Measurements from ENCODE around the gene METAP1D. TPM values are rescaled to one million over a fixed set of nuclear protein-coding genes. Genes with fewer than 3 reads are reported as not detected.

METAP1D gene
- polyA plus RNA-seq, 2 of the 4 experiments (the other 2 are of a cell fraction) = 7.3 to 13.3 TPM

DNA sequence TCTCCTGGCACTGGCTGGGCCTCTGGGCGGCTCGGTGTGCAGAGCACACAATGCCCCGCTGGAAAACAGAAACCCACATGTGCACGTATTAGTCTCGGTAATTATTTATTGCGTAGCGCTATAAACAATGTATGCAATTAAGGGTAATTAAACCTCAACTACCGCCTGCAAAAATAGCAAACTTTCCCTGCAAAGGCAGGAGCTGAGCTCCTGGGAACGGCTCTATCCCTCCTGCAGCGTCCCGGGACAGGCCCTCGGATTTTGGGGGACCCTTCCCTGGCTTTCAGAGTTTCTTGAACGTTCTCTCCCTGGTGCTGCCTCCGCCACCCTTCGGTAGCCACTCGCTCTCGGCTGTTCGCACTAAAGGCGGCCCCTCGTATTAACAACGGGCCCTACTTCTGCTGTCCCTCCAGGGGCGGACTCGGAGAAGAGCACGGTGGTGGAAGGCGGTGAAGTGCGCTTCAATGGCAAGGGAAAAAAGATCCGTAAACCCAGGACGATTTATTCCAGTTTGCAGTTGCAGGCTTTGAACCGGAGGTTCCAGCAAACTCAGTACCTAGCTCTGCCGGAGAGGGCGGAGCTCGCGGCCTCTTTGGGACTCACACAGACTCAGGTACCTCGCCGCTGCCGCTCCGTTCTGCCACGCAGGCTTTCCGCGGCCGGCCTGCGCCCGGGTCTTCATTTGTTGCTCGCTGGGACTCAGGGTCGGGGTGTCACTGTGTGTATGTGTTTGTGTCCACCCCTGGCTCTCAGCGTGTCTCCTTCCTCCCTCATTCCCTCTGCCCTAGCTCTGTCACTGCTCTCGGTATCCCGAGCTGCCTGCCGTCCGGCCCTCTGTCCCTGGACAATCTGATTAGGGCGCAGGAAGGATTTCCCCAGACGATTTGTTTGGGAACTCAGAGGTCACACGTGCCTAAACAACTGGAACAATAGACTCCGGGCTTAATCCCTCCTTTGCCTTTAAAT is 86.8 kb downstream of the METAP1D start:
- peak overlapping the region; percentile 89 for H3K4me2 ChIP-seq
- H3K9me3 ChIP-seq = no peaks in the 10 kb centered on the region
- WGBS (ENCODE audit: missing lambda C conversion rate) = 92% methylated on average over 54 of the region's 54 CpGs
- H3K4me3 ChIP-seq = peak overlapping the region; percentile 79
- no peaks in the 10 kb centered on the region for H3K4me1 ChIP-seq
- no peak for TF ChIP-seq MAFK (IDR thresholded peaks at IDR 0.05; ENCODE audit: partially characterized antibody)
- no peak for TF ChIP-seq TFCP2L1 (CRISPR knock-in tag; IDR thresholded peaks at IDR 0.05)
- TF ChIP-seq RARB (CRISPR knock-in tag; IDR thresholded peaks at IDR 0.05) = no peak
- TF ChIP-seq FOXS1 (CRISPR knock-in tag; IDR thresholded peaks at IDR 0.05) = no peak
- no peak for TF ChIP-seq CHD4 (IDR thresholded peaks at IDR 0.05; ENCODE audit: borderline replicate concordance)
- TF ChIP-seq USF2 (IDR thresholded peaks at IDR 0.05) = no peak
- no peak for TF ChIP-seq MAZ (IDR thresholded peaks at IDR 0.05; ENCODE audit: borderline replicate concordance, low read depth, low read length)
- TF ChIP-seq HOXB13 (CRISPR knock-in tag; IDR thresholded peaks at IDR 0.05; ENCODE audit: low read depth) = no peak
- TF ChIP-seq E2F6 (IDR thresholded peaks at IDR 0.05; ENCODE audit: borderline replicate concordance, low read depth) = no peak
- TF ChIP-seq EP300 (IDR thresholded peaks at IDR 0.05) = no peak
- no peak for TF ChIP-seq BCL3 (IDR thresholded peaks at IDR 0.05)
- no peak for TF ChIP-seq MYC (IDR thresholded peaks at IDR 0.05; ENCODE audit: borderline replicate concordance, low read length)
- no peak for TF ChIP-seq CEBPB (IDR thresholded peaks at IDR 0.05)
- TF ChIP-seq ZNF302 (CRISPR knock-in tag; IDR thresholded peaks at IDR 0.05) = no peak
- no peak for TF ChIP-seq HDAC2 (IDR thresholded peaks at IDR 0.05)
- TF ChIP-seq, protein P1, sequence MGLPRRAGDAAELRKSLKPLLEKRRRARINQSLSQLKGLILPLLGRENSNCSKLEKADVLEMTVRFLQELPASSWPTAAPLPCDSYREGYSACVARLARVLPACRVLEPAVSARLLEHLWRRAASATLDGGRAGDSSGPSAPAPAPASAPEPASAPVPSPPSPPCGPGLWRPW (IDR thresholded peaks at IDR 0.05) = no peak
- TF ChIP-seq RAD21 (conservative IDR thresholded peaks at IDR 0.05 in 1 of 2, IDR thresholded peaks at IDR 0.05 in 1 of 2) = no peak
- FAIRE-seq (no peak), ATAC-seq (no peak), DNase-seq (ENCODE audit: low read depth in 1 of 2, low spot score in 1 of 2) (no peak)
- ChIA-PET POLR2A (interaction anchor here (1.3 to 2.0 kb wide), 3 partner anchors 9 to 164 kb away, joined by 8 to 23 read pairs (median 10); partner anchors contain the start of gene HAT1), CTCF (interaction anchor here (0.7 to 2.0 kb wide), 5 partner anchors 9 to 20 kb away, joined by 3 to 9 read pairs (median 4); partner anchors contain the start of gene DLX2)
- peak overlapping the region in 1 of 2 experiments; percentile 90; a peak in 4 of 6 replicates for H3K27ac ChIP-seq

- Histone ChIP-seq H3K4me1 (no peaks in the 10 kb centered on the region), H3K4me3 (no peak overlapping the region), H3K9me3 (no peaks in the 10 kb centered on the region), H3K4me2 (no peak overlapping the region), H3K27ac (no peak overlapping the region)
- ChIA-PET CTCF (interaction anchor here (0.7 to 1.4 kb wide), 4 partner anchors 8 to 383 kb away, joined by 3 to 5 read pairs (median 3); no protein-coding TSS in a partner anchor), POLR2A (no interaction called here)
- TF ChIP-seq REST (IDR thresholded peaks at IDR 0.05) (no peak), MAZ (IDR thresholded peaks at IDR 0.05; ENCODE audit: borderline replicate concordance, low read depth, low read length) (no peak), NPAS2 (CRISPR knock-in tag; IDR thresholded peaks at IDR 0.05; ENCODE audit: borderline replicate concordance) (no peak), RFX5 (IDR thresholded peaks at IDR 0.05) (no peak), POLR2AphosphoS2 (conservative IDR thresholded peaks at IDR 0.05; ENCODE audit: low read length) (no peak), CEBPB (IDR thresholded peaks at IDR 0.05) (no peak), KDM1A (IDR thresholded peaks at IDR 0.05; ENCODE audit: low read depth) (no peak)
- DNase-seq (ENCODE audit: low read depth in 1 of 2, low spot score in 1 of 2) = no peak
- FAIRE-seq = no peak
- ATAC-seq = no peak
- WGBS (ENCODE audit: missing lambda C conversion rate) = 93% methylated on average over 31 of the region's 31 CpGs
Observed at GRCh38 chr2:172087207-172087779, 87.5 kb downstream of the METAP1D start.
